ENCODE data around the gene SLC9A3.

SLC9A3 gene

DNA sequence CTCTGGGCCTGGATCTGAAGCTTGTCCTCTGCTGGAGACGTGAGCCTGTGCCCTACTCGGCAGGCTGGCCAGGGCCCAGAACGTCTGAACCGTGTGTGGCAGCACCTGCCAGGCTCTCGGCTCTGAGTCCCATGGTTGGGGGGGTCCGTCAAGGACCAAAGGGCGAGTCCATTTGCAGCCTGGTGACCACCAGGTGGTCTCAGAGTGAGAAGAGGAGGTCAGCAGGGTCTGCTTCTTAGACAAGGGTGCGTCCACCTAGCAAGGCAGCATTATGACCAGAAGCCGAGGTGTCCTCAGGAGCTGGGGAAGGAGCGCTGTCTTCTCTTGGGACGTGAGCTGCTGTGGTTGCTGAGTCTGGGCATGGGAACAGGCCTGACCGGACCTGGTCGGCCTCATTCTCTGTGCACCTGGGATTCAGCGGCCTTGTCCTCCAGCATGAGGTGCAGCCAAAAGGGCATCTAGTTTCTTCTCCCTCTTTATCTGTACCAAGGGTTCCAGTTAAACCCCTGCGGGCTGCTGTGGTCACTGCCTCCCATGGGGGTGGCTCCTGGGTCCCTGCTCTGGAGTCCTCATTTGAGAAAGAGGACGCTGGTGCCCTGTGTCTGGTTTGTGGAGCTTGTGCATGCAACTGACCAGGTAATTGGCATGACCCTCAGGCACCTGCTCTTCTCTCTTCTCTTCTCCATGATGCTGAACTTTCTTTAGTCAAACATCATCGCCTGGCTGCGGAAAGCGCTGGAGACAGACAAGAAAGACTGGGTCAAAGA lies 66.9 kb downstream of the SLC9A3 start:
- no peak for DNase-seq (ENCODE audit: extremely low spot score)
- ChIA-PET POLR2A (no interaction called here), CTCF (interaction anchor here (1.1 to 4.7 kb wide), 3 partner anchors 11 to 140 kb away, joined by 4 to 29 read pairs (median 5); no protein-coding TSS in a partner anchor)
- no peak for TF ChIP-seq CTCF (IDR thresholded peaks at IDR 0.05; ENCODE audit: control extremely low read depth, extremely low read depth, low read depth, missing control alignments)

- no peak for TF ChIP-seq CTCF (IDR thresholded peaks at IDR 0.05; ENCODE audit: control extremely low read depth, extremely low read depth, low read depth, missing control alignments)
- POLR2A ChIA-PET = no interaction called here
- CTCF ChIA-PET = interaction anchor here (1.1 to 4.7 kb wide), 3 partner anchors 10 to 140 kb away, joined by 4 to 29 read pairs (median 5); no protein-coding TSS in a partner anchor
- no peak for DNase-seq (ENCODE audit: extremely low spot score)
Measured at GRCh38 chr5:456351-457194, 67.7 kb downstream of the SLC9A3 start.

- ChIA-PET CTCF (interaction anchor here (1.0 kb wide), 2 partner anchors 9 to 10 kb away, joined by 3 to 4 read pairs; no protein-coding TSS in a partner anchor), POLR2A (no interaction called here)
- DNase-seq (ENCODE audit: extremely low spot score) = no peak
- no peak for TF ChIP-seq CTCF (IDR thresholded peaks at IDR 0.05; ENCODE audit: control extremely low read depth, extremely low read depth, low read depth, missing control alignments)
Measured at GRCh38 chr5:455806-456205, 68.4 kb downstream of the SLC9A3 start.

GRCh38 chr5:454936-455335 lies 69.3 kb downstream of the SLC9A3 start:
- ChIA-PET POLR2A (no interaction called here), CTCF (interaction anchor here (1.0 kb wide), 2 partner anchors 8 to 9 kb away, joined by 3 to 4 read pairs; no protein-coding TSS in a partner anchor)
- no peak for DNase-seq (ENCODE audit: extremely low spot score)
- no peak for TF ChIP-seq CTCF (IDR thresholded peaks at IDR 0.05; ENCODE audit: control extremely low read depth, extremely low read depth, low read depth, missing control alignments)

DNA sequence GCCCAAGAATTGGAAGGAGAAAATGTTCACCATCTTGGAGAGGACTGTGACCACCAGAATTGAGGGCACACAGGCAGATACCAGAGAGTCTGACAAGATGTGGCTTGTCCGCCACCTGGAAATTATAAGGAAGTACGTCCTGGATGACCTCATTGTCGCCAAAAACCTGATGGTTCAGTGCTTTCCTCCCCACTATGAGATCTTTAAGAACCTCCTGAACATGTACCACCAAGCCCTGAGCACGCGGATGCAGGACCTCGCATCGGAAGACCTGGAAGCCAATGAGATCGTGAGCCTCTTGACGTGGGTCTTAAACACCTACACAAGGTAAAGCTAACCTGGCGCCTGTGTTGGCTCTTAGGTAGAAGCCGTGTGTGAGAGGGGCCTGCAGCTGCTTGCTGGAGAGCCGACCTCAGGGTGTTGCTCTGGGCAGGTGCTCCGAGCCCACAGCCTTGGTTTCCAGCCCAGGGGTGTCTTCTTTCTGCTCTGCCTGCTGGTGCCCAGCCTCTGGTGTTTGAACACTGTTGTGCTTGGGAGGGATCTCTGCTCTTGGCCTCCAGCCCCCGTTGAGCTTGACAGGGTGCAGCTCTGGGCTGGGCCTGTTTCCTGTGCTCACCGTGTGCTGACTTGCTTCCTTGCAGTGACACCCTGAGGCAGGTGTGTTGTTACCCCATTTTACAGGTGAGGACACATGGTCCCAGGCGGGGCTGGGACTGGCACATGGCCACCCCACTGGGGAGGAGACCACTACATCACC lies 70.3 kb downstream of the SLC9A3 start:
- DNase-seq (ENCODE audit: extremely low spot score) = no peak
- ChIA-PET CTCF (interaction anchor here (0.8 kb wide), 1 partner anchor 8 kb away, joined by 3 read pairs; no protein-coding TSS in a partner anchor), POLR2A (no interaction called here)
- no peak for TF ChIP-seq CTCF (IDR thresholded peaks at IDR 0.05; ENCODE audit: control extremely low read depth, extremely low read depth, low read depth, missing control alignments)
